ENCODE data around the gene PIK3R5. TPM values are rescaled to one million over a fixed set of nuclear protein-coding genes. Genes with fewer than 3 reads are reported as not detected.

Gene PIK3R5
- total RNA-seq, result 10 to 100 TPM; 17.8 to 62.1 (median 22.5) TPM

GRCh38 chr17:8965394-8966168 is at the start of gene PIK3R5:
TSS of gene PIK3R5 (minus strand) at chr17:8965707. CDS start at chr17:8911494, 54,213 bp downstream.
- Histone ChIP-seq H3K4me3 (peak within 1 kb of the TSS; percentile 13 to 62 (median 45)), H3K27ac (peak within 1 kb of the TSS in 3 of 4 donors; percentile 77 to 82 (median 78)), H3K4me1 (peaks cover 0 to 10% (median 0%) of the 10 kb centered on the region in 4 donors), H3K36me3 (no peaks in the 10 kb centered on the region), H3K9me3 (peaks cover 0 to 6% (median 0%) of the 10 kb centered on the region in 4 donors), H3K27me3 (peaks cover 0 to 38% of the 10 kb centered on the region in 2 donors)
- DNase-seq (ENCODE audit: low spot score in 2 of 2), result no peak
- TF ChIP-seq POLR2A (IDR thresholded peaks at IDR 0.05), result no peak
- no peak for TF ChIP-seq EP300 (IDR thresholded peaks at IDR 0.05)
- no peak for TF ChIP-seq CTCF (IDR thresholded peaks at IDR 0.05)
- WGBS, 2 donors, result 2 to 7% methylated on average over 22 to 28 of the region's 72 CpGs

GRCh38 chr17:9011001-9011400 is 45.5 kb upstream of the PIK3R5 start:
- H3K4me3 ChIP-seq, result no peak overlapping the region
- H3K27me3 ChIP-seq, result peaks cover 0 to 14% of the 10 kb centered on the region in 2 donors
- no peaks in the 10 kb centered on the region for H3K4me1 ChIP-seq
- 93 to 95% methylated on average over 7 of the region's 7 CpGs for WGBS, 2 donors
- H3K36me3 ChIP-seq, result no peaks in the 10 kb centered on the region
- no peak for DNase-seq (ENCODE audit: low spot score in 2 of 2)
- TF ChIP-seq CTCF (IDR thresholded peaks at IDR 0.05) (no peak), EP300 (IDR thresholded peaks at IDR 0.05) (no peak), POLR2A (IDR thresholded peaks at IDR 0.05) (no peak)
- H3K27ac ChIP-seq, result no peak overlapping the region
- H3K9me3 ChIP-seq, result peaks cover 0 to 6% (median 0%) of the 10 kb centered on the region in 4 donors

GRCh38 chr17:9009737-9010136 is 44.2 kb upstream of the PIK3R5 start:
- no peak for DNase-seq (ENCODE audit: low spot score in 2 of 2)
- Histone ChIP-seq H3K27ac (no peak overlapping the region), H3K9me3 (peaks cover 0 to 6% (median 0%) of the 10 kb centered on the region in 4 donors), H3K4me3 (no peak overlapping the region), H3K27me3 (peaks cover 0 to 26% of the 10 kb centered on the region in 2 donors), H3K36me3 (no peaks in the 10 kb centered on the region), H3K4me1 (peaks cover 0 to under 1% (median 0%) of the 10 kb centered on the region in 4 donors)
- no peak for TF ChIP-seq CTCF (IDR thresholded peaks at IDR 0.05)
- TF ChIP-seq EP300 (IDR thresholded peaks at IDR 0.05), result no peak
- TF ChIP-seq POLR2A (IDR thresholded peaks at IDR 0.05), result no peak
- WGBS, 2 donors, result 59 to 66% methylated on average over 6 of the region's 6 CpGs

GRCh38 chr17:9009096-9009495 is 43.6 kb upstream of the PIK3R5 start:
- no peak overlapping the region for H3K27ac ChIP-seq
- WGBS, 2 donors, result 84 to 88% methylated on average over 4 of the region's 4 CpGs
- DNase-seq (ENCODE audit: low spot score in 2 of 2), result no peak
- peaks cover 0 to 6% (median 0%) of the 10 kb centered on the region in 4 donors for H3K9me3 ChIP-seq
- peaks cover 0 to 7% (median 1%) of the 10 kb centered on the region in 4 donors for H3K4me1 ChIP-seq
- no peak overlapping the region for H3K4me3 ChIP-seq
- H3K36me3 ChIP-seq, result no peaks in the 10 kb centered on the region
- TF ChIP-seq EP300 (IDR thresholded peaks at IDR 0.05), result no peak
- TF ChIP-seq CTCF (IDR thresholded peaks at IDR 0.05), result no peak
- TF ChIP-seq POLR2A (IDR thresholded peaks at IDR 0.05), result no peak
- H3K27me3 ChIP-seq, result peaks cover 0 to 33% of the 10 kb centered on the region in 2 donors

- no peak for DNase-seq (ENCODE audit: low spot score in 2 of 2)
- WGBS, 2 donors, result 99 to 100% methylated on average over 2 of the region's 2 CpGs
- peaks cover 0 to 45% of the 10 kb centered on the region in 2 donors for H3K27me3 ChIP-seq
- no peak for TF ChIP-seq CTCF (IDR thresholded peaks at IDR 0.05)
- no peak for TF ChIP-seq POLR2A (IDR thresholded peaks at IDR 0.05)
- no peak for TF ChIP-seq EP300 (IDR thresholded peaks at IDR 0.05)
- no peak overlapping the region for H3K4me3 ChIP-seq
- H3K27ac ChIP-seq, result no peak overlapping the region
- peaks cover 0 to 6% (median 0%) of the 10 kb centered on the region in 4 donors for H3K9me3 ChIP-seq
- no peaks in the 10 kb centered on the region for H3K36me3 ChIP-seq
- peaks cover 0 to 21% (median 6%) of the 10 kb centered on the region in 4 donors for H3K4me1 ChIP-seq
Observed at GRCh38 chr17:9007052-9007714, 41.7 kb upstream of the PIK3R5 start.

Data from tibial nerve (tissue), 4 donors.